Ishikawa (cell line): Measurements from ENCODE around the gene SH2D2A.

ENCODE experiments used
- CEBPB ChIP-seq: IDR thresholded peaks from 2 replicates; pipeline ENCODE4 v1.6.1; 2012
- EGR1 ChIP-seq: IDR thresholded peaks from 2 replicates; pipeline ENCODE4 v1.6.1; 2012
- EP300 ChIP-seq: IDR thresholded peaks from 2 replicates; pipeline ENCODE4 v1.6.1; 2012; ENCODE audit warnings: borderline replicate concordance
- FOXM1 ChIP-seq: IDR thresholded peaks from 2 replicates; pipeline ENCODE4 v1.6.1; 2012; ENCODE audit warnings: low read depth, borderline replicate concordance
- RAD21 ChIP-seq: IDR thresholded peaks from 2 replicates; pipeline ENCODE4 v1.6.1; 2012; ENCODE audit warnings: low read depth
- REST ChIP-seq: IDR thresholded peaks from 2 replicates; pipeline ENCODE4 v1.6.1; 2012; ENCODE audit warnings: low read depth, mild to moderate bottlenecking
- TAF1 ChIP-seq: IDR thresholded peaks from 2 replicates; pipeline ENCODE4 v1.6.1; 2012; ENCODE audit warnings: low read depth, mild to moderate bottlenecking
- TCF12 ChIP-seq: IDR thresholded peaks from 2 replicates; pipeline ENCODE4 v1.6.1; 2012; ENCODE audit warnings: low read depth
- TEAD4 ChIP-seq: IDR thresholded peaks from 2 replicates; pipeline ENCODE4 v1.6.1; 2012
- ZBTB7A ChIP-seq: IDR thresholded peaks from 2 replicates; pipeline ENCODE4 v1.6.1; 2012; ENCODE audit warnings: low read depth
- TF ChIP-seq, protein P1 (sequence below): IDR thresholded peaks from 2 replicates; pipeline ENCODE4 v1.6.1; 2012
- TF ChIP-seq, protein P2 (sequence below): IDR thresholded peaks from 2 replicates; pipeline ENCODE4 v1.6.1; 2012

DNA sequence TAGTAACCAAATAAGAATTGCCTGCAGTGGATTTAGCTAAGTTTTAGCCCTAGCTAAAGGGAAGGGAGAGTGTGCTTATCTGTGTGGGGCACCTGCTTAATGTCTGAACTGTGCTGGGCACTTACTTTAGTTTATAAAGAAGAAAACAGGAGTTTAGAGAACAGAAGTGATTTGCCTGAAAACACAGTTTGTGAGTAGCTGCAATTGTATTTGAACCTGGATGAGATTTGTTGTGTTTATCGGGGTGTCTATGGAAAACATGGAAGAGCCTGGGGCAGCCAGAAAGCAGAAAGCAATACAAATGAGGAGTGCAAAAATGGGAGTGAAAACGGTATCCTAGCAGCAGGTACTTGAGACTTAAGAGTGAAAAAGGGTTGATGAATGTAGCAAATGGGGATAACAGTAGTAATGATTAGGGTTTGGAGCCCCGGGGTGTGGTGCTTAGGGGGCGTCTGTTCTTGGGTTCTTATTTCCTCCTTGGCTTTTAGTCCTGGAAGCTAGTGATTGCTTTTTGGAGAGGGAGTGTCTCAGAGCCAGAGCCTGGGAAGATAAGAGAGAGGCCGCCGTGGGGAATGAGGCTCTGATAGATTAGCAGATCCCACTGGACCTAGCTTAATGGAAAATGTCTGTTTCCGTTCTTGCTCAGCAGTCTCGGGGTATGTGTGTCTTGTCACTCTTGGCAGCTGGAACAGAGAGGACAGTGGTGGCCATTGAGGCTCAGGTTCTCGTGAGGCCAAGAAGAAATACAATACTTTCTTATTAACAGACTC is 43.7 kb downstream of the SH2D2A start:
- TF ChIP-seq REST (no peak), EP300 (no peak), FOXM1 (no peak), ZBTB7A (no peak), TCF12 (no peak), RAD21 (no peak), TAF1 (no peak), CEBPB (no peak), EGR1 (no peak), TEAD4 (no peak)
- TF ChIP-seq, protein P1, sequence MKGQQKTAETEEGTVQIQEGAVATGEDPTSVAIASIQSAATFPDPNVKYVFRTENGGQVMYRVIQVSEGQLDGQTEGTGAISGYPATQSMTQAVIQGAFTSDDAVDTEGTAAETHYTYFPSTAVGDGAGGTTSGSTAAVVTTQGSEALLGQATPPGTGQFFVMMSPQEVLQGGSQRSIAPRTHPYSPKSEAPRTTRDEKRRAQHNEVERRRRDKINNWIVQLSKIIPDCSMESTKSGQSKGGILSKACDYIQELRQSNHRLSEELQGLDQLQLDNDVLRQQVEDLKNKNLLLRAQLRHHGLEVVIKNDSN: no peak
- TF ChIP-seq, protein P2, sequence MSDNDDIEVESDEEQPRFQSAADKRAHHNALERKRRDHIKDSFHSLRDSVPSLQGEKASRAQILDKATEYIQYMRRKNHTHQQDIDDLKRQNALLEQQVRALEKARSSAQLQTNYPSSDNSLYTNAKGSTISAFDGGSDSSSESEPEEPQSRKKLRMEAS: no peak
